ENCODE results near the gene PCDHB2. TPM values are rescaled to one million over a fixed set of nuclear protein-coding genes. Genes with fewer than 3 reads are reported as not detected.

The PCDHB2 gene
- 0.59 and 1.5 TPM in 2 replicates for total RNA-seq

GRCh38 chr5:141094481-141095262, at the start of gene PCDHB2:
Gene PCDHB2 (plus strand): TSS chr5:141094615. CDS start chr5:141094791, 176 bp downstream.

DNA sequence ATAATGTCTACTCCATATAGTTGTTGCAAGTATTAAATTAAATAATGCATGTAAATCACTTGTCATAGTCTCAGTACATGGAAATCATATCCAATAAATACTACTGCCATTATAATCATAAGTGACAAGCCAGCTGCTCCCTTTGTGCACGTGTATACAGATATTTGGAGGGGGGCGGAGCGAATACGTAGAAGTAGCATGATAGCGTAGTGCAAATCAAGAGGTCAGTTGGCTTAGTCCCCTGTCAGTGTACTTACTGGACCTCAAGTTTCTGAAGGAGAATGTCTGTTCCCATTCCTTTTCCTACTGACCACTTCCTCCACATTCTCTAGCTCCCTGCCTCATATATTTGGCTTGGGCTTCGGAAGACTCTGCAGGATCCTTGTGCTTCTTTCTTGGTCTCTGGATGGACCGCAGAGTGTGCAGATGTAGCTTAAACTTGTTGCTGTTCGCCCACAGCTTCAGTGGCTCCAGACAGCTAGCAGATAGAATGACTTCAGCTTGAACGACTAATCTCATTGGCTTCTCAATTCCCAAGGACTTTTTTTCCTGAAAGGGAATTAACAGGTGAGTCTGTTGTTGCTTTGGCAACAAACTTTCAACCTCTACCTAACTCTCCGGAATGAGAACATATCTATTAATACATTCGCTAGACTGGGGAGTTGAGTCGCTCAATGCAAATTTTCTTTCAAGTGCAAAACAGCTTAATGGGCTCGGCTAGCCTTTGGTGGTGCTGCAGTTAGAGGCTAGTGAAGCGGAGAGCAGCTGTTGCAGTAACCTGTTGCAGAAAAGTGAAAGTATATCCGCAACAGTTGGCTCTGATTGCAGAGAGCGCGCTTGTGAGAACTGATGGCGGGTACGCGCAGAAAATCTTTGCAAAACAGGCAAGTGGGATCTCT, 43.5 kb upstream of the PCDHB2 start, which contains the start of gene PCDHB1:
TSS of gene PCDHB1 (plus strand) at position 753 of the 899 bp plus-strand sequence. CDS start at position 850, 97 bp downstream.

GRCh38 chr5:141100243-141100805, 5.9 kb downstream of the PCDHB2 start, which contains the start of gene PCDHB3:
Gene PCDHB3 (plus strand): TSS chr5:141100473. CDS start chr5:141100650, 177 bp downstream.

GRCh38 chr5:141121563-141121962, 27.1 kb downstream of the PCDHB2 start, which contains the start of gene PCDHB4:
Gene PCDHB4 (plus strand): TSS chr5:141121818. CDS start chr5:141121999, 181 bp downstream.

GRCh38 chr5:141135030-141135717, 40.8 kb downstream of the PCDHB2 start, which contains the start of gene PCDHB5:
Gene PCDHB5 (plus strand): TSS chr5:141135206. CDS start chr5:141135435, 229 bp downstream.

Other genes with a start within 250 kb of the PCDHB2 start
- under 0.01 TPM in 2 replicates for gene PCDHA9, start 246.2 kb upstream of the PCDHB2 start, total RNA-seq
- gene PCDHA10, start 238.7 kb upstream of the PCDHB2 start, total RNA-seq = under 0.01 TPM in 2 replicates
- under 0.01 TPM in 1 of 2 replicates, not detected in the other for gene PCDHA11, start 225.7 kb upstream of the PCDHB2 start, total RNA-seq
- not detected in 2 replicates for gene PCDHA12, start 219.3 kb upstream of the PCDHB2 start, total RNA-seq
- not detected in 2 replicates for gene PCDHA13, start 212.5 kb upstream of the PCDHB2 start, total RNA-seq
- gene PCDHAC1, start 168.3 kb upstream of the PCDHB2 start, total RNA-seq = not detected in 2 replicates
- gene PCDHAC2, start 128.1 kb upstream of the PCDHB2 start, total RNA-seq = under 0.01 and 0.37 TPM in 2 replicates
- gene PCDHB1, start 43.2 kb upstream of the PCDHB2 start, total RNA-seq = not detected in 2 replicates
- gene PCDHB3, start 5.9 kb downstream of the PCDHB2 start, total RNA-seq = 0.20 and 0.73 TPM in 2 replicates
- 0.37 TPM in 1 of 2 replicates, not detected in the other for gene PCDHB4, start 27.2 kb downstream of the PCDHB2 start, total RNA-seq
- gene PCDHB5, start 40.6 kb downstream of the PCDHB2 start, total RNA-seq = under 0.01 and 0.20 TPM in 2 replicates
- gene PCDHB6, start 55.4 kb downstream of the PCDHB2 start, total RNA-seq = under 0.01 TPM in 2 replicates
- gene PCDHB7, start 78.0 kb downstream of the PCDHB2 start, total RNA-seq = 0.37 TPM in 1 of 2 replicates, not detected in the other
- gene PCDHB8, start 83.2 kb downstream of the PCDHB2 start, total RNA-seq = under 0.01 TPM in 2 replicates
- 0.20 and 0.37 TPM in 2 replicates for gene PCDHB16, start 87.8 kb downstream of the PCDHB2 start, total RNA-seq
- under 0.01 TPM in 2 replicates for gene PCDHB9, start 92.5 kb downstream of the PCDHB2 start, total RNA-seq
- under 0.01 TPM in 2 replicates for gene PCDHB10, start 97.7 kb downstream of the PCDHB2 start, total RNA-seq
- 0.37 TPM in 1 of 2 replicates, not detected in the other for gene PCDHB11, start 105.0 kb downstream of the PCDHB2 start, total RNA-seq
- not detected in 2 replicates for gene PCDHB12, start 114.1 kb downstream of the PCDHB2 start, total RNA-seq
- gene PCDHB13, start 119.3 kb downstream of the PCDHB2 start, total RNA-seq = under 0.01 TPM in 2 replicates
- gene PCDHB14, start 128.7 kb downstream of the PCDHB2 start, total RNA-seq = under 0.01 and 0.20 TPM in 2 replicates
- under 0.01 TPM in 1 of 2 replicates, not detected in the other for gene PCDHB15, start 150.8 kb downstream of the PCDHB2 start, total RNA-seq
- gene SLC25A2, start 209.4 kb downstream of the PCDHB2 start, total RNA-seq = 0.37 and 0.39 TPM in 2 replicates
- gene TAF7, start 226.2 kb downstream of the PCDHB2 start, total RNA-seq = 33.1 and 40.5 TPM in 2 replicates
- gene PCDHGA1, start 235.9 kb downstream of the PCDHB2 start, total RNA-seq = 0.37 and 0.59 TPM in 2 replicates
- 1.4 and 1.5 TPM in 2 replicates for gene PCDHGA2, start 244.1 kb downstream of the PCDHB2 start, total RNA-seq
- 0.73 and 1.2 TPM in 2 replicates for gene PCDHGA3, start 249.2 kb downstream of the PCDHB2 start, total RNA-seq